GM18868 (cell line): ENCODE measurements around the gene TSC2.
"Not testable (repeated sequence)": the region's sequence is repeated elsewhere in the genome, so short reads cannot be mapped to it uniquely, and the experiment has no call there.

Experiments used
- ATAC-seq: cut with Tn5 transposase; IDR thresholded peaks from one replicate; pipeline ENCODE4 v1.9.1; 2021; ENCODE audit warnings: mild to moderate bottlenecking, moderate library complexity; ENCODE audit not compliant: unreplicated experiment

The TSC2 gene

DNA sequence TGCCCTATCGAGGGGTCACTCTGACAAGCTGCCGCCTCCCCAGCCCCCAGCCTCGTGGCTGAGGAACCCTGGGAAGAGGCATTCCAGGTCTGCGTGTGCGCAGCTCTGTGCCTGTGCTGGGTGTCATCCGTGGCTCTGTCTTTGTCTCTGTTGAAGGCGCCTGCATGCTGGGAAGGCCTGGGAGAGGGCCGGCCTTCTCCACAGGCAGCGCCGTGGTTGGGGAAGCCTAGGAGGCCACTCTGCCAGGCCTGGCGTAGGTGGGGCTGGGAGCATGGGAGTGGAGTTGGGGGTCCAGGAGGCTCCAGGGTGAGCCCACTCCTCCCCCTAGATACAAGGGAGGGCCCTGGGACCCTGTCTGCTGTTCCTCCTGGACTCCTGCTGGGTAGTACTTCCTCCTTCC is 17.7 kb upstream of the TSC2 start:
- ATAC-seq: no peak

DNA sequence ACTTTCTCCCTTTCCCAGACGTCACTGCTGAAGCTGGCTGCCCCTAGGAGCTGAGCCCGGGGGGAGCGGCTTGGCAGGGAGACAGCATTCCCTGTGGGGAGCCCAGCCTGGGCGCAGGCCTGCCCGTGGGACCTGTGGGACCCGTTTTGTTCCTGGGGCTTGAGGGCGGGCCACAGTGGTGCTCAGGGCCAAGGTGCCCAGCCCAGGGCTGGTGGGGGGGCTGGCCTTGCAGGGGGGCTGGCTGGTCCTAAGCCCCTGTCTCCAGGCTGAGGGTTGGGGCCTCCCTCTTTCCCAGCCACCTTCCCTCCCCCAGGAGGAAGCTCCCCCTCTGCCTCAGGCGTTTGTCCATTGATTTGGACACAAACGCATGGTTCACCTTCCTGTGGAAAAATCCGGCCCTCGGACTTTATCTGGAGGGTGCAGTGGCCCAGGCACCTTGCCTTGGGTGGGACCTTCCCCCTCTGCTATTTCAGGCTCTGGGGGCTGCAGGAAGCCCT is 16.7 kb upstream of the TSC2 start:
- ATAC-seq: no peak

DNA sequence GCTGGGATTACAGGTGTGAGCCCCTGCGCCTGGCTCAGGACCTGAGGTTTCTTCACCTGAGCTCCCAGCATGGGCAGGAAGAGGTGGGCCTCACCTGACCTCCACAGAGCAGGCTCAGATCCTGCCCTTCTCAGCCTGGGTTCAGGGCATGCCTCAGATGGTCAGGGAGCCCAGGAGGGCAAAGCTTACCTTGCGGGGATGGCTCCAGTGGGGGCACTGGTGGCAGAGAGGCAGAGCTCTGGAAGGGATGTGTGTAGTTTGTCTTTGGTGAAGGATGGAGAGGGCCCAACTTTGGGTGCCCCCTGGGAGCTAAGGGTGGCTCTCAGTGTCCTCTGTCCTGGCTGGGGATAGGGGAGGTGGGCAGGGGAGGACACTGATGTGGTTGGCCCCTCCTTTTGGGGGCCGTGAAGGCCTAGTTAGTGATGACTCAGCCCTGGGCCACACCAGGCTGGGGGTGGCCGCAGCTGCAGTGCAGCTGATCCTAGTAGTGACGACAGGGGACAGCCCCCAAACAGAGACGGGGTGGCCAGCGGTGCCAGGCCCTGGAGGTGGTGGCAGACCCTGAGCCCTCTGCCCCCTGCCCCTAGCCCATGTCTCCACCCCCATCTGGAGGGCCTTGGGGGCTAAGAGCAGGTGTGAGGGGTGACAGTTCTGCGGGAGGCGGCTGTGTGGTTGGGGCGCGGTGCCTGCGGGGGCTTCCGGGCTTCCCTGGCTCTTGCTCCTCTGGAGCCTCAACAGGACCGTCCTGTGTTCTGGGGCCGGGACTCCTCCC is 15.3 kb upstream of the TSC2 start:
- no peak for ATAC-seq

DNA sequence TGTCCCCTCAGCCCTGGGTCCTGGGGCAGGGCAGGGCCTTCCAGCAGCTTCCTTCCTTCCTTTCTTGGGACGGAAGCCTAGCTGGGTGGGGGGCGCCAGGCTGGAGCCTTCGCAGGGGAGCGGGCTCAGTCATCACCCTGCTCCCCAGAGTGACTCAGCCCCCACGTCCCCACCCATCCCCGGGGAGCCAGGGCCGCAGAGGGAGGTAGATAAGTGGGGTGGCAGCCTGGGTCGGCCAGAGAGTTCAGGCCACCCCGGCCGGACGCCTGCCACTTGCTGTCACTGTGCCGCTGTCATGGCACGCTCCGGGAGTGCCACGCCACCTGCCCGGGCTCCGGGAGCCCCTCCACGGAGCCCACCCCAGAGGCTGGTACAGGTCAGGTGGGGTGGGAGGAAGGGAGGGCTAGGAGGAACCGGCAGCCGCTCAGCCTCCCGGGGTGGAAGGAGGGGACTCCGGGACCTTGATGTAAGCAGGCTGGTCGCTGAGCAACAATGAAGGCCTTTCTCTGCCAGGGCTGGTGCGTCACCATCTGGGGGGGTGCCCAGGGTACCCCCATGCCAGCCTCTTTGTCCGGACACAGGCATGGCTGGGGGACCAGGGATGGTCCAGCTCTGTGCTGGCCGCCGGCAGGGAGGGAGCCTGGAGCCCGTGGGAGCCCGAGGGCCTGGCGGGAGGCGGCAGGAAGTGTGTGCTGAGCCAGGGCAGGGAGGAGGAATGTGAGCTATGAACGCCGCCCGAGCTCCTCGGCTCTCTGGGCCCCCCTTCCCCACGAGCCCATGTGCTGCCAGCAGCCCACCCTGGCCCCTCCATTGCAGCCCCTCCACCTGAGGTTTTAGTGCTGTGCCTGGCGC is 14.5 kb upstream of the TSC2 start:
- ATAC-seq: no peak

DNA sequence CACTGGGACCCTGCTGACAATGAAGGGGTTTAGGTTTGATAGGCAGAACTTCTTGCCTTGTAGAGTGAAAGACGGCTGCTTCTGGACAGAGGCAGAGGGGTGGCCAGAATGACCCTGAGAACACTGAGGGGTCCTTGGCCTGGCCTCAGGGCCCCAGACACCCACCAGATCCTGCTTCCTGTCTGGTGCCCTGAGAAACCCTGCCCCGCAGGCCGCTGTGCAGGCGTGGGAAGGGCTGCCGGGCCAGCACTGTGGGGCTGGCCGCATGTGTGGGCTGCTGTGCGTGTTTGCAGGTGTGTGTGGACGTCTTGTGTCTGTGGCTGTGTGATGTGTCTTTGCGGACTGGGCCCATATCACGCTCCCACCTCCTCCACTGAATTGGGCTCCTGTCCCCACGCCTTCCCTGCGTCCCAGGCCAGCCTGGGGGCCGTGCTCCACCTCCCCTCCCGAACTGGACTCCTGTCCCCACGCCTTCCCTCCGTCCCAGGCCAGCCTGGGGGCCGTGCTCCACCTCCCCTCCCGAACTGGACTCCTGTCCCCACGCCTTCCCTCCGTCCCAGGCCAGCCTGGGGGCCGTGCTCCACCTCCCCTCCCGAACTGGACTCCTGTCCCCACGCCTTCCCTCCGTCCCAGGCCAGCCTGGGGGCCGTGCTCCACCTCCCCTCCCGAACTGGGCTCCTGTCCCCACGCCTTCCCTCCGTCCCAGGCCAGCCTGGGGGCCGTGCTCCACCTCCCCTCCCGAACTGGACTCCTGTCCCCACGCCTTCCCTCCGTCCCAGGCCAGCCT is 13.7 kb upstream of the TSC2 start:
- not testable (repeated sequence) for ATAC-seq

DNA sequence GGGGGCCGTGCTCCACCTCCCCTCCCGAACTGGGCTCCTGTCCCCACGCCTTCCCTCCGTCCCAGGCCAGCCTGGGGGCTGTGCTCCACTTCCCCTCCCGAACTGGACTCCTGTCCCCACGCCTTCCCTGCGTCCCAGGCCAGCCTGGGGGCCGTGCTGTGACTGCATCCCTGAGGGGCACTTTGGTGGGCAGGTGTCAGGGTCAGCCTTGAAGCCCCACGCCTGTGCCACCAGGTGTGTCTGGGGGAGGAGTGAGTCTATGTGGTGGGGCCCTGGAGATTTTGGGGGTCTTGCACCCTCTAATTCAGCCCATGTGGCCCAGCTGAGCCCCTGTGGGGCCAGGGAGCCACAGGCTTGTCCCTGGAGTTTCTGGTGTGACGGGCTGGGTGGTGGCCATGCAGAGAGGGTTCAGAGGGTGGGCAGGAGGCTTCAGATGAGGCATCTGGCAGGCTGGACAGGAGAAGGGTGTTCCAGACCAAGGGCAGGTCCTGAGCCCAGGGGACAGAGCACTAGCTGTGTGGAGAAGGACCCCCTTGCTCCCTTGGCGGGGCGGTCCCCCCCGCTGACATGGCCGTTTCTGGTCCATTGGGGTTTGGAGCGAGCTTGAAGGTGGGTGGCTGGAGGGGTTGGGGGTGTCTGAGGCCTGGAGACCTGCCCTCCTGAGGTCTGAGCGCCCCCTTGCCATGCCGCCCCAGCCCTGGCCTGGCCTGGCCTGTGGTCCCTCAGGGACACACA is 12.9 kb upstream of the TSC2 start:
- no peak for ATAC-seq

DNA sequence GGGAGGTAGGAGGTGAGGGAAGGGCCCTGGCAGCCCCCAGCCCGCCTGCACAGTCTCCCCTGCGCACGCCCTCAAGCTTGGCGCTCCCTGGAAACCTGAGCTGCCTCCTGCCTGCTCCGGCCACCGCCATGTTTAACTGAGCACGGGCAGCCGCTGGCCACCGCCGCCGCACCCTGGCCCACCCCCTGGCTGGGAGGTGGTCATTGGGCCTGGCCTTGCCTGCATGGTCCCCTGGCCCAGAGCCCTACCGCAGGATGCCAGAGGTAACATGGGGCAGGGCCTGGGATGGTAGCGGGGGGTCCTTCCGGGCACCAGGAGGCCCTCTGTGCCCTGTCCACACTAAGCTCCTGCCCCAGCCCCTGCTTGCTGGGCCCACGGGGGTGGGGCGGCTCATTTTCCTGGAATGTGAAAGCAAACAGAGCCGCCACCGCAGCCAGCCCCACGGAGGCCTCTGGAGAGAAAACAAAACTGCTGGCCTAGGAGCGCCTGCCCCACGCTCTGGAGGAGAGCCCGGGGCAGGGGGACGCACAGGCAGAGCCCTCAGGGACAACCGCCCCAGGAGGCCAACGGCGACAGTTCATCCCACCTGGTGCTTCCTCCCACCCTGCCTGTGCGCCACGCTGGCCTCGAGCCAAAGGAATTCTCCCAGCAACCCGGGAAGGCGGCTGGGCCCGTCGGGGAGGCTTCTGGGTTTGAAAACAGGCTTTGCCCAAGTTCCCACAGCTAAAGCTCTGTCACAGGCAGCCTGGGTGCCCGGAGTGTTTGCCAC is 12.2 kb upstream of the TSC2 start:
- ATAC-seq: no peak

DNA sequence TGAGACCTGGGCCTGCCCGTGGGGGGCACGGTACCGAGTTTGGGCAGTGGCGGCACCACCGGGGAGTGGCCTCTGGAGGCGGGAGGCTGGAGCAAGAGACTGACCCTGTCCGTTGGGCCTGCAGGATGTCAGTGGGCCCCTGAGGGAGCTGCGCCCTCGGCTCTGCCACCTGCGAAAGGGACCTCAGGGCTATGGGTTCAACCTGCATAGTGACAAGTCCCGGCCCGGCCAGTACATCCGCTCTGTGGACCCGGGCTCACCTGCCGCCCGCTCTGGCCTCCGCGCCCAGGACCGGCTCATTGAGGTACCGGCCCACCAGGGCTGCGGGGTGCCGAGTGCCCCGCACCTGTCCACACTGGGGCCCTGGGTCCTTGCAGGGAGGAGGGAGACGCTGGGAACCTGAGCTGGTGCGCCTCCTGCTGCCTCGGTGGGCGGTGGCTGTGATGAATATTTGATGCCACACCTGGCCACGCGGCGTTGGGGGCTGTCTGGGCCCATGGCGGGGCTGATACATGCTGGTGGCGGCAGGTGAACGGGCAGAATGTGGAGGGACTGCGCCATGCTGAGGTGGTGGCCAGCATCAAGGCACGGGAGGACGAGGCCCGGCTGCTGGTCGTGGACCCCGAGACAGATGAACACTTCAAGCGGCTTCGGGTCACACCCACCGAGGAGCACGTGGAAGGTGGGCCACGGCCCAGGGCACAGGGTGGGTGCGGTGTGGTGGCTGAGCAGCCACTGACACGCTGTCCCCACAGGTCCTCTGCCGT is 11.4 kb upstream of the TSC2 start:
- no peak for ATAC-seq

DNA sequence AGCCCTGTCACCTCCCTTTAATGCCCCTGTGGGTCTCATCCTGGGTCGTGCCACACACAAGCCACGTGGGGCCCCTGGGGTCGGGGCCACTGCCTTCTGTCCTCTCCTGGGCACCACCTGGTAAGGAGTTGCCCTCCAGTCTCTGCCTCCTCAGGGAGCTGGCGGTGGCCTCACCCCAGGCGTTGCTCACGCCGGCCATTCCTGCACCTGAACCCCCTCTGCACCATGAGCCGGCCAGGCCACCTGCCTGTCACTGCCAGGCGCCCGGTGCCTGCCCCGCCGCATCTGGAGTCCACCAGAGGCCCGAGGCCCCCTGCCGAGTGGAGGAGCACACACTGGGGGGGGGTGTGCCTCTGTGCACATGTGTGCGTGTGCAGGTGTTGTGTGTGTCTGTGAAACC is 10.7 kb upstream of the TSC2 start:
- ATAC-seq: no peak

DNA sequence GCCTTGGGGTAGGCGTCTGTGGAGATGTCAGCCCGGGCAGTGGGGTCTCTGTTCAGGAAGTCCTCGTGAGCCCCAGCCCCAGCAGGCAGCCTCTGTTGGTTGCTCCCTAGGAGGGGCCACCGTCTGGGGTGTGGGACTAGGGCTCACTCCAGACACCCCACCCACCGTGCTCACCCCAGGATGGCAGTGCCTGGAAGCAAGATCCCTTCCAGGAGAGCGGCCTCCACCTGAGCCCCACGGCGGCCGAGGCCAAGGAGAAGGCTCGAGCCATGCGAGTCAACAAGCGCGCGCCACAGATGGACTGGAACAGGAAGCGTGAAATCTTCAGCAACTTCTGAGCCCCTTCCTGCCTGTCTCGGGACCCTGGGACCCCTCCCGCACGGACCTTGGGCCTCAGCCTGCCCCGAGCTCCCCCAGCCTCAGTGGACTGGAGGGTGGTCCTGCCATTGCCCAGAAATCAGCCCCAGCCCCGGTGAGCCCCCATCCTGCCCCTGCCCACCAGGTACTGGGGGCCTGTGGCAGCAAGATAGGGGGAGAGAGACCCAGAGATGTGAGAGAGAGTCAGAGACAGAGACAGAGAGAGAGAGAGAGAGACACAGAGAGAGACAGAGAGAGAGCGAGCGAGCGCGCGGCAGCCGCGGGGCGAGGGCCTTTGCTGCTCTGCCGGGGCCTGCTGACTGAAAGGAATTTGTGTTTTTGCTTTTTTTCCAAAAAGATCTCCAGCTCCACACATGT is 10.0 kb upstream of the TSC2 start:
- ATAC-seq: no peak

DNA sequence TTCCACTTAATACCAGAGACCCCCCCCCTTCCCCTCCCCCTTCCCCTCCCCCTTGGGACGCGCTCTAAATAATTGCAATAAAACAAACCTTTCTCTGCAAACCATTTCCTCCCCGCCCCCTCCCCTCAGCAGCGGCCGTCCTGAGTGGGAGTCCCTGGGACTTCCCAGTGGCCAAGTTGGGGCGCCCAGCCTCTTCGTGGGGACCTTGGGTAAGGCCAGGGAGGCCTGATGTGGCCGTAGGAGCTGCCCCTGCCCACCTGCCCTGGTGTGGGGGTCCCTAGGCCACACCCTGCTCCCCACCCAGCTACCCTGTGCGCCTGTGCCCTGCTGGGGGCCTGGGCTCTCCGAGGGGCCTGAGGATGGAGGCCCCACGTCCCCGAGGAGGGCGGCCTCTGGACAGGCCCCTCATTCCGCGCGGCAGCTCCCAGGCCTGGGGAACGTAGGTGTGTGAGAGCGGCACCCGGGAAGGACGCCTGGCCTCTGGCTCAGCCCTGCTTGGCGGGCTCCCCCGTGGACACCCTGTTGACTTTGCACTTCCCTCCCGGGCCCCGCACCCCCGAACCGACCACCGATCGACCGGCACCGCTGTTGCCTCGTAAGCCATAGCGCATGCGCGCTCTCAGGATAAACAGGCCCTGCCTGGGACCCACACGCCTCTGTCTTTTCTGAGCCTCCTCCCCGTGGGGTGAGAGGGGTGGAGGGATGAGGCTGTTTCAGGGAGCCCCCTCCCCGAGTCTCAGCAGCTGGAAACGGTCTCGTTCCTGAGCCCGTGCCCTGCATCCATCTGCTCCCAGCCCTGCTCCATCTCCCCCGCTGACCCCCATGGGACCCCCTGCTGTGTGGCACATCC is 9.2 kb upstream of the TSC2 start:
- no peak for ATAC-seq

DNA sequence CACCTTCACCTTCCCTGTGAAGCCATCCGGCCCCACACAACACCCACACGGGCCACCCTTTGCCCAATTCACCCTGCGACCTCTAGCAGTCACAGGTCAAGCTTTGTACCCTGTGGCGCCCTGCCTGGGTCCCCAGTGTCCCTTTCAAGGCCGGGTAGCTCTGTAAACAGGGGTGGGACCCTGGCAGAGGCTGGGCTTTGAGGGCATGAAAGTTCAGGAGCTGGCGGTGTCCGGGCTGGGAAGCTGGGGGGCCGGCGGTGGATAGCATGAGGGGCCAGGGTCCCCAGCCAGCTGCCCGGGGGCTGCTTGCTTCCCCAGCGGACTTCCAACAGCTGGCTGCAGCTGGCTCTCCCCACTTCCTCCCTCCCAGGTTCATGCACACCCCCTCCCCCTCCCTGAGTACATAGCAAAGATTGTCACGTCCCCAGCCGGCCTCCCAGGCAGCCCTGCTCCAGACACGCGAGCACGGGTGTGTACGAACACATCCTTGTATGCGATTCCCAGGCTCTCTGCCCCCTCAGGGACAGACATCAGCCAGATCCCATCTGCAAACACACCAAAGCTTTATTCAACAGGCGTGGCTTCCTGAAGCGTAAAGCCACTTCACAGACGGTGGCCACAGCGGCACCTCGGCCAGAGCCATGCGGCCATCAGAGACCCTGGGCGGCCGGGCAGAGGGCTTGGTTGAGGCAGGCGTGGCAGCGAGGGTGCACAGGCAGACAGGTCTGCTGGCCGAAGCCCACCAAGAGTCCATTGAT is 8.3 kb upstream of the TSC2 start:
- no peak for ATAC-seq

DNA sequence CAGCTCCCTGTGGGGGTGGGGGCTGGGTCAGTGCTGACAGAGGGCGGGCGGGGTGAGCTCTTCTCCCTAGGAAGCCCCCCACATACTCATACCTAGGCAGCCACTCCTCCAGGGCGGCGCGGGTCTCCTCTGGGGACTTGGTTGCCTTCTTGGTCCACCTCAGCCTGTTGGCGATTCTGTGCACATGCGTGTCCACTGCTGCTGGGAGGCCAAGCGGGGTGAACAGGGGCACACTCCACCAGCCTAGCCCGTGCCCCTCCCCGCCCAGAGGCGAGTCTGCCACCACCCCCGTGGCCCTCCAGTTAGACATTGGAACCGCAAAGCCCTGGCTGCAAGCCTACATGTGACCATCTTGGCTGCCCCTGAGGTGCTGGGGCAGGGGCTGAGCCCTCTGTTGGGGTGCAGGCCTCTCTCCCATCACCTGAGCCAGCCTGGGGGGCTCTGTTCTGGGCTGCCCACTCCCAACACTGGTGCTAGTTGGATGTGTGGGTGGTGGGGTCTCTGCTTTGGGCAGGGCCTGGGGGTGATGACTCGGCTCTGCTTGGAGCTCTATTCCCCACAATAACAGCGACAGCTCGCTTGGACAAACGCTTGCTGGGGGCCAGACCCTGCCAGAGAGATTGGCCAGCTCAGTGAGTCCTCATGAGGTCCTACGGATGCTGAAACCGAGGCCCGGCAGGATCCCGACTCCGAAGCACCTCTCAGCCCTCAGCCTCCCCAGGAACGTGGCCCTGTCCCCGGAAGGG is 7.6 kb upstream of the TSC2 start:
- ATAC-seq: no peak

DNA sequence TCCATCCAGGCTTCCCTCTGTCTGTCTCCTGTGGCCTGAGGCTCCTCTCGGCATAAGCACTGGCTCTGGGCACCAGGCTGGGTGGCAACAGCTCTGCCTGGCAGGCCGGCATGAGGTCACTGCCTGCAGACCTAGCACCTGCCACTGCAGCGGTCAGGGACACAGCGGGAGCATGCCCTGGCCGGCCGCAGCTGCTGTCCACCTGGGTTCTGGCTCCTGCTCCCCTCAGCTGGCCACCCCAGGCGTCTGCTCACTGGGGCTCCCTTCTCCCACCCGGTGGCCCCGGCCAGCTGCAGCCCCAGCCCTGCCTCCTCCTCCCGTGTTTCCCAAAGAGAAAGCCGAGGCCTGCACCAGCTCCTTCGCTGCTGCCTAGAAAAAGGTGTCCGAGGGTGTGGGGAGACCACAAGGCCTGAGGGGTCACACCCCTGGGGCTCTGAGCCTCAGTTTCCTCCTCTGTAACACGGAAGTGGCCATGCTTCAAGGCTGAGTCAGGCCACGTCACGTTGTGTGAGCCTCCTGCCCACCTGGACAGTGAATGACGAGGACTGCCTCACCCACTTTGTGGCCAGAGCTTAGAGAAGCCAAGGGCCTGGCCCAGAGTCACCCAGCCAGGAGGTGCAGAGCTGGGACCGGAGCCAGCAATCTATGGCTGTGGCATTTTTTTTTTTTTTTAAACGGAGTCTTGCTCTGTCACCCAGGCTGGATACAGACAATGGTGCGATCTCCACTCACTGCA is 6.8 kb upstream of the TSC2 start:
- ATAC-seq: no peak

DNA sequence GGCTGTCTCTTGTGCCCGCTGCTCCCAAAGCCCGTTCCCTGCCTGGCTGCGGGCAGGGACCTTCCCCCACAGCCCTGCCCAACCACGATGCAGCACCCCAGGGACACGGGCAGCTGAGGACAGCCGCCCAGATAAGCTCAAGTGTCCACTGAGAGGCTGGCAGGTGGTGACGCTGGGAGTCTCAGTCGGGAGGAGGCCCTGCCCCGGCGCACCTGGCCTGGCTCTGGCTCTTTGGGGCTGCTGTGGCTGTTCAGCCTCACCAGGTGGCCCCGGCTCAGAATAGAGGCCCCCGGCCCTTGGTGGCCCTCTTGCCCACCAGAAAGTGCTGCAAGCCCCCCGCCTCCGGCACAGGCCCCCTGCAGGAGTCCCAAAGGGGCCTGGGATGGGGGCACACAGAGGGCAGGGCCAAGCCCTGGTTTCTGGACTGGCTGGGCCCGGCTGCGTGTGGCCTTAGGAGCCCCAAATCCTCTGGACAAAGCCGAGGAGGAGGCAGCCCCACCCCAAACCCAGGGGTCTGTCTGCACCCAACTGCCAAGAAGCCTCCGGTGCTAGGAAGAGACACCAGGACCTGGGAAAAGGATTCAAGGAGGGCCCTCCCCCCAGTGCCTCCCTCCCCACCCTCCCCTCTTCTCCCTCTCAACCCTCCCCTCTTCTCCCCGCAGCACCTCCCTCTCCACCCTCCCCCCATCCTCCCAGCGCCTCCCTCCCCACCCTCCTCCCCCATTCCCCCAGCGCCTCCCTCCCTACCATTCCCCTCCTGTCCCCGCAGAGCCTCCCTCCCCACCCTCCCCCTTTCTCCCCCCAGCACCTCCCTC is 5.4 kb upstream of the TSC2 start:
- no peak for ATAC-seq
